Measurements from ENCODE around the gene TOP3A.

DNA sequence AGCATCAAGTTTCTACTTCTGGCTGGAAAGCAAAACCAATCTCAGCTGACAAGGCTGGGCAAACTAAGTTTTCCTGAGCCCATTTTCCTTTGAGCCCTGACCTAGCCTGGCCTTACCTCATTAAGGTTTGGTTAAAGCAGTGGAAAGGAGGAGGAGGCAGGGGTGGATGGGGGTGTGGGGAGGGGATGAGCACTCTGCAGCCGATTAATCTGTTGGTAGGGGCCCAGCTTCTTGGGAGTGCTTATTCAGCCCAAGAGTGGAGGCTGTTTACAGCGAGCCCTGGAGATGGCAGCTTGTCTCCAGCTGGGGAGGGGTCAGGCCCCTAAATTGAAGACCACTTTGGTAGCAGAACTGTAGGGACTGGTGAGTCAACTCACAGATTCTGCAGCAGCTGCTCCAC is 12.3 kb upstream of the TOP3A start:
- TF ChIP-seq, protein P1, sequence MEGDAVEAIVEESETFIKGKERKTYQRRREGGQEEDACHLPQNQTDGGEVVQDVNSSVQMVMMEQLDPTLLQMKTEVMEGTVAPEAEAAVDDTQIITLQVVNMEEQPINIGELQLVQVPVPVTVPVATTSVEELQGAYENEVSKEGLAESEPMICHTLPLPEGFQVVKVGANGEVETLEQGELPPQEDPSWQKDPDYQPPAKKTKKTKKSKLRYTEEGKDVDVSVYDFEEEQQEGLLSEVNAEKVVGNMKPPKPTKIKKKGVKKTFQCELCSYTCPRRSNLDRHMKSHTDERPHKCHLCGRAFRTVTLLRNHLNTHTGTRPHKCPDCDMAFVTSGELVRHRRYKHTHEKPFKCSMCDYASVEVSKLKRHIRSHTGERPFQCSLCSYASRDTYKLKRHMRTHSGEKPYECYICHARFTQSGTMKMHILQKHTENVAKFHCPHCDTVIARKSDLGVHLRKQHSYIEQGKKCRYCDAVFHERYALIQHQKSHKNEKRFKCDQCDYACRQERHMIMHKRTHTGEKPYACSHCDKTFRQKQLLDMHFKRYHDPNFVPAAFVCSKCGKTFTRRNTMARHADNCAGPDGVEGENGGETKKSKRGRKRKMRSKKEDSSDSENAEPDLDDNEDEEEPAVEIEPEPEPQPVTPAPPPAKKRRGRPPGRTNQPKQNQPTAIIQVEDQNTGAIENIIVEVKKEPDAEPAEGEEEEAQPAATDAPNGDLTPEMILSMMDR (conservative IDR thresholded peaks at IDR 0.05; ENCODE audit: low read depth, low read length) = no peak
- TF ChIP-seq EZH2 (IDR thresholded peaks at IDR 0.05; ENCODE audit: borderline replicate concordance, low read depth, low read length, poor library complexity, severe bottlenecking) = no peak

Data from A673 (cell line).